Stimulated activated CD4-positive, alpha-beta T cell treated with anti-CD3 and anti-CD28 coated beads, Interleukin-1b, Interleukin-23, amount 100 ng/mL, for 4 hours (primary cell): ENCODE data around the gene FAM72A.
"Not testable (repeated sequence)": the region's sequence is repeated elsewhere in the genome, so short reads cannot be mapped to it uniquely, and the experiment has no call there.

Source experiments
- DNase-seq, 2 donors: peaks; one replicate each; pipeline ENCODE4 v3.0.0-alpha.2; 2020; ENCODE audit warnings: low read depth in 2 of 2

Gene FAM72A

GRCh38 chr1:206202789-206203363 is at the start of gene FAM72A:
TSS of gene FAM72A (minus strand) at chr1:206202839. CDS start at chr1:206202025, 814 bp downstream.
- DNase-seq = peak; percentile 79 to 89

- not testable (repeated sequence) for DNase-seq
These were observed 48.5 kb upstream of the FAM72A start for GRCh38 chr1:206250953-206251681.

- not testable (repeated sequence) for DNase-seq
These were observed 43.7 kb upstream of the FAM72A start for GRCh38 chr1:206246129-206246886.

GRCh38 chr1:206245479-206245878 is 42.8 kb upstream of the FAM72A start:
- not testable (repeated sequence) for DNase-seq

- DNase-seq = not testable (repeated sequence)
These were observed 40.7 kb upstream of the FAM72A start for GRCh38 chr1:206243335-206243734.

GRCh38 chr1:206240288-206240687 is 37.6 kb upstream of the FAM72A start:
- not testable (repeated sequence) for DNase-seq

GRCh38 chr1:206235190-206235589 is 32.6 kb upstream of the FAM72A start:
- not testable (repeated sequence) for DNase-seq

GRCh38 chr1:206234189-206234916 is 31.7 kb upstream of the FAM72A start:
- not testable (repeated sequence) for DNase-seq

GRCh38 chr1:206232970-206233645 is 30.5 kb upstream of the FAM72A start:
- not testable (repeated sequence) for DNase-seq

- not testable (repeated sequence) for DNase-seq
These were observed 29.4 kb upstream of the FAM72A start for GRCh38 chr1:206231989-206232388.

GRCh38 chr1:206229286-206229685 is 26.6 kb upstream of the FAM72A start:
- not testable (repeated sequence) for DNase-seq

- not testable (repeated sequence) for DNase-seq
These were observed 24.2 kb upstream of the FAM72A start for GRCh38 chr1:206226886-206227285.

- not testable (repeated sequence) for DNase-seq
These were observed 22.7 kb upstream of the FAM72A start for GRCh38 chr1:206225386-206225785.

- not testable (repeated sequence) for DNase-seq
These were observed 21.6 kb upstream of the FAM72A start for GRCh38 chr1:206224190-206224776.

- not testable (repeated sequence) for DNase-seq
These were observed 18.9 kb upstream of the FAM72A start for GRCh38 chr1:206221585-206221984.

- not testable (repeated sequence) for DNase-seq
These were observed 17.8 kb upstream of the FAM72A start for GRCh38 chr1:206220332-206221000.

- DNase-seq = not testable (repeated sequence)
These were observed 17.1 kb upstream of the FAM72A start for GRCh38 chr1:206219514-206220331.

- not testable (repeated sequence) for DNase-seq
These were observed 16.1 kb upstream of the FAM72A start for GRCh38 chr1:206218765-206219164.

GRCh38 chr1:206218285-206218684 is 15.6 kb upstream of the FAM72A start:
- DNase-seq = not testable (repeated sequence)
